ENCODE data around the gene PCCA.

Gene PCCA

DNA sequence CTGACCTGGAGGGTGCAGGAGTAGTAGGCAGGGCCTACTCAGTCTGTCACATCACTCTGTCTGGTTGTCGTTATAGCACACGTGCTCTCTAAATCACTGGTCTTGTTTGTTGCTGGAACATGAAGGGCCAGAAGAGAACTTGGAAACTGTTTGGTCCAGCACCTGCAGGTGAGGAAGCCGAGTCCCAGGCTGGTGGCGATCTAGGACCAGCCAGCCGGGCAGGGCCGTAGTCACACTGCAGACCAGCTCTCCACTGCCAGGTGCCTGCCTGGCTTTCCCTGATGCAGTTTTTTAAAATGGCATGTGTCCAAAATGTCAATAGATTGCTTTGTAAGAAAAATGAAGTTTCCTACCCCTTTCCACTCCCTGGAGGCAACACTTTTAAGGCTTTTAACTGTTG lies 446.0 kb downstream of the PCCA start:
- DNase-seq (ENCODE audit: low read depth): no peak
- TF ChIP-seq, protein P1, sequence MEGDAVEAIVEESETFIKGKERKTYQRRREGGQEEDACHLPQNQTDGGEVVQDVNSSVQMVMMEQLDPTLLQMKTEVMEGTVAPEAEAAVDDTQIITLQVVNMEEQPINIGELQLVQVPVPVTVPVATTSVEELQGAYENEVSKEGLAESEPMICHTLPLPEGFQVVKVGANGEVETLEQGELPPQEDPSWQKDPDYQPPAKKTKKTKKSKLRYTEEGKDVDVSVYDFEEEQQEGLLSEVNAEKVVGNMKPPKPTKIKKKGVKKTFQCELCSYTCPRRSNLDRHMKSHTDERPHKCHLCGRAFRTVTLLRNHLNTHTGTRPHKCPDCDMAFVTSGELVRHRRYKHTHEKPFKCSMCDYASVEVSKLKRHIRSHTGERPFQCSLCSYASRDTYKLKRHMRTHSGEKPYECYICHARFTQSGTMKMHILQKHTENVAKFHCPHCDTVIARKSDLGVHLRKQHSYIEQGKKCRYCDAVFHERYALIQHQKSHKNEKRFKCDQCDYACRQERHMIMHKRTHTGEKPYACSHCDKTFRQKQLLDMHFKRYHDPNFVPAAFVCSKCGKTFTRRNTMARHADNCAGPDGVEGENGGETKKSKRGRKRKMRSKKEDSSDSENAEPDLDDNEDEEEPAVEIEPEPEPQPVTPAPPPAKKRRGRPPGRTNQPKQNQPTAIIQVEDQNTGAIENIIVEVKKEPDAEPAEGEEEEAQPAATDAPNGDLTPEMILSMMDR (IDR thresholded peaks at IDR 0.05; ENCODE audit: low read length, missing control alignments): no peak
- H3K4me3 ChIP-seq (replicated peaks; ENCODE audit: low read depth, low read length): no peak overlapping the region

DNA sequence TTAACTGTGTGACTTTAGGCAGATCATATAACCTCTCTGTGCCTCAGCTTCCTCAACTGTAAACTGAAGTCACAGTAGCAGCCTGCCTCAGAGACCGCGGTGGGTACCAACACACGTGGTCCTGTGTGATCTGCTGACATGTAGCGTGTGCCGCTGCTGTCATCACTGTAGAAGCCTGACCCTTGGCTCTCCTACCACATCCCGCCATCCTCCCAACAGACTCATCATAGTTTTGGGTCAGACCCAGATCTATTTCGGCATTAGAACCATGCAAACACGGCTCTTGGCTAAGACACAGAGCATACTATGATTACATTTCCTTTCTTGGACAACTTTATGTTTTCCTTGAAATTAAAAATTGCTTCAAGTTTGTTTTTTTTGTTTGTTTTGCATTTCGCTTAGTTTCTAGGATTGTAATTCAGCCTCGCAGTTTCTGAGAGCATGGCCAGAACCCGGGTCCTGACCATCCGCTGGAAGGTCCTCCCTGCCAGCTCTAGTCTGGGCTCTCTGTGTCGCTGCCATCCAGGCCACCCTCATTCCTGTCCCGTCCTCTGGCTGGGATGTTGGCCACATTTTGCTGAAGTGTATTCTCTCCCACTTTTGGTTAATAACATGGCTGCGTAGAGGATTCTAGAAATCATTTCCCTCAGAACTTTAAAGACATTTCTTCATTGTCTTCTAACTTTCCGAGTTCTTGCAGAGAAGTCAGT lies 446.7 kb downstream of the PCCA start:
- TF ChIP-seq, protein P1 (IDR thresholded peaks at IDR 0.05; ENCODE audit: low read length, missing control alignments): no peak
- H3K4me3 ChIP-seq (replicated peaks; ENCODE audit: low read depth, low read length): no peak overlapping the region
- DNase-seq (ENCODE audit: low read depth): peak; percentile 56

- H3K4me3 ChIP-seq (replicated peaks; ENCODE audit: low read depth, low read length): no peak overlapping the region
- TF ChIP-seq, protein P1 (IDR thresholded peaks at IDR 0.05; ENCODE audit: low read length, missing control alignments): no peak
- DNase-seq (ENCODE audit: low read depth): no peak
These were observed 447.8 kb downstream of the PCCA start for GRCh38 chr13:100536643-100537180.

DNA sequence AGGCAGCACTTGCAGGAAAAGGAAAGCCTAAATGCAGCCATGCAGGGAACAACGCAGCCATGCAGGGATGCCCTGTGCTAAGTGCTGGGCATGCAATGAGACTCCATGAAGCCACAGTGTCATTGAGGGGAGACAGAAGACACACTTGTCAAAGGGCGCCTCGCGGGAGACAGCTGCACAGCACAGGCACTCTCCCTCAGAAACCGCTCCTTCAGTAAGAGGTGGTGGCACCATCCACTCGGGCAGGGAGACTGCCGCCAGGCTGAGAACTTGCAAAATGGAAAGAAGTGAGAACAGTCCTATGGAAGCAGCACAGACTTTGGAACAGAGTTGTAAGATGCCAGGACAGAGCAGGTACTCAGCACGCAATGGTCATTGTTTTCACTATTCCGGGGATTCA lies 448.6 kb downstream of the PCCA start:
- DNase-seq (ENCODE audit: low read depth): no peak
- TF ChIP-seq, protein P1 (IDR thresholded peaks at IDR 0.05; ENCODE audit: low read length, missing control alignments): no peak
- no peak overlapping the region for H3K4me3 ChIP-seq (replicated peaks; ENCODE audit: low read depth, low read length)

DNA sequence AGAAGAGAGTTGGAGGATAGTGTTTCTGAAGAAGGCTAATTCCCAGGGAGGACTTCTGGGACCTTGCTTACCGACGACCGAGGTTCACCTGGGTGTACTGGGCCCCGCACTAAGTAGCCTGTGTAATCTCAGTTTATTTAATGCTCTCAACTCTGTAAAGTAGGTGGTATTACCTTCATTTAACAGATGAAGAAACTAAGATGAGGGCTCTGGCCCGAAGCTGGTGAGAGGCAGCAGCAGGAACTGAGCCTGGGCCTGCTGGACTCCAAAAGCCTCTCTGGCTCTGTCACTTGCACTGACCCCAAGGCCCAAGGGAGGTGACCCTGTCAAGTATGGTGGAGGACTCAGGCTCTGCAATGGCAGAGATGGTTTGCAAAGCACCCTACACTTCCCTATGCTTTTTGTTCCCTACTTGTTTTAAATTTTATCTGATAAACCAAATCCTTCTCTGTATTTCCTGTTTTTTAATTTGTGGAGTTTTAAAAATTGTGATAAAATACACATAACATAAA lies 449.1 kb downstream of the PCCA start:
- no peak for DNase-seq (ENCODE audit: low read depth)
- no peak overlapping the region for H3K4me3 ChIP-seq (replicated peaks; ENCODE audit: low read depth, low read length)

GRCh38 chr13:100540621-100541020 lies 451.7 kb downstream of the PCCA start:
- no peak for DNase-seq (ENCODE audit: low read depth)
- no peak overlapping the region for H3K4me3 ChIP-seq (replicated peaks; ENCODE audit: low read depth, low read length)
- TF ChIP-seq, protein P1 (IDR thresholded peaks at IDR 0.05; ENCODE audit: low read length, missing control alignments): no peak

More for the DNA sequence above, 449.1 kb downstream of the PCCA start:
- TF ChIP-seq, protein P1 (IDR thresholded peaks at IDR 0.05; ENCODE audit: low read length, missing control alignments): no peak

Measured in fibroblast of pulmonary artery (primary cell).